Islet of Langerhans (tissue), 1 donor: ENCODE data around the gene CELSR3.

Experiments
- FAIRE-seq: peaks from one replicate; lab custom pipeline; 2011; peaks lifted over from hg19 to GRCh38; lab: Jason Lieb, UNC

The CELSR3 gene

GRCh38 chr3:48599509-48600285, 63.0 kb downstream of the CELSR3 start:
- FAIRE-seq, result no peak

- no peak for FAIRE-seq
These were observed 63.6 kb downstream of the CELSR3 start for GRCh38 chr3:48599077-48599501.

- FAIRE-seq, result no peak
These were observed 64.2 kb downstream of the CELSR3 start for GRCh38 chr3:48598323-48599076.

DNA sequence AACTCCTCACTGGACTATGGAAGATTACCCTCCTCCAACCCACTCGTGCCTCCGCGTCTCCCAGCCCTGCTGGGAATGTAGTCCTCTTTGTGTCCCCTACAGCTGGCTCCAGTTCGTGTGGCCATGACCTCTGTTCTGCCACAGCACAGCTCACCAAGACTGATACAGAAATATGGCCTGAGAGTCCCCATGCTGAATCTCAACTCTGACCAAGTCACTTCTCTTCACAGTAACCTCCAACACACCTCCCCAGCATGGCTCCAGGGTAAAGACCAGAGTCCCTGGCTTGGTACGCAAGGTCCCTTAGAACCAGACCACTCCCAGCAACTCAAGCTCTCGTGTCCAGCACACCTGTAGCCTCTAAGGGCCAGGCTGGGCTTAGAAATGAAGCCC, 65.3 kb downstream of the CELSR3 start:
- FAIRE-seq, result no peak

DNA sequence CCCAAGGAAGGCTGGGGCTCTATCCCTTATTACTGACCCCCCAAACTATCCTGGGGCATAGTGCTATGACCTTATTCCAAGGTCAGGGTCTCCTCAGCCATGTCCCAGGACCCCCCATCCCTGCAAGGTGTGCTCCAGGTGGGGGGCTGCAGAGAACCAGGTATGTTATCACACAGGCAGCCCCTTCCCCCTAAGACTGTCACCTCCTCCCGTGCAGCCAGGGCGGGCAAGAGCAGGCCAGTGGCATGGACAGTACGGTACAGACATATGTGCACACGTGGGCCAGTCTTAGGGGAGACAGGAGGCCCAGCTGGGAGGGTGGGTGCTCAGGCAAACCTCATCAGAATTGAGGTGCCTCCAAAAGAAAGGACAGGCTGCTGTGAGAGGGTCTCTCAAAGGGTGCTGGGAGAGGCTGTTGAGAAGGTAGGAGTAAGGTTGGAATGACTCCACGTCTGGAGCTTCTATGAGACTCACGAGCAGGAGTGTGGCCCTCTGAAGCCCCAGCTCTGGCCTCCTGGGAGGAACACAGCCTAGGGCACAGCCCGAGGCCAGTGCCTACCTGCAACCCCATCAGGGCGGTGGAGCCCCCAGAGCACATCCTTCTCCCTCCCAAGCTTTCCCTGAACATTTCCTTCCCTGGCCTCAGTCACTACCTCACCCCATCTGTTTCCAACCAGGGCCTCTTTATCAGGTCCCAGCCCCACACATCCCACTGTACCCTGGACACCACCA, 65.8 kb downstream of the CELSR3 start:
- no peak for FAIRE-seq

DNA sequence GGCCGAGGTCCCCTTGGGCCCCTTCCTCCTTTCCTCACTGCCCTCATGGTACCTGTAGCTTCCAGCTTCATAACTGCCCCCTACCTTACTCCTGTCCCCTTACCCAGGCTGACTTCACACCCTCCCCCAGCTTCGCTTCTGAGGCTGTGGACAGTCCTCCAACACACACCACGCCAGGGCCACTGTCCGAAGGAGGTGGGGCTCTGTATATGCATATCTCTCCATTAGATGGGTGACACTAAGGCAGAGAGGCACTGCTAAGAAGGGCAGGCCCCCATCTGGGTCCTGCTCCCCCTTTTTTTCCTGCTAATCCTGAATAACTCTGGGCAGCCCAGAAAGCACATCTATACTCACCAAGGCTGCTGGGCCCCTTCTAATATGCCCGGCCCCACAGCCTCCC, 66.5 kb downstream of the CELSR3 start:
- FAIRE-seq, result no peak

- no peak for FAIRE-seq
These were observed 67.1 kb downstream of the CELSR3 start for GRCh38 chr3:48595526-48596121.

- FAIRE-seq, result no peak
These were observed 67.6 kb downstream of the CELSR3 start, which contains the start of gene COL7A1 for GRCh38 chr3:48595075-48595525. COL7A1 (minus strand) TSS chr3:48595329; CDS start chr3:48595159, 170 bp downstream.

- no peak for FAIRE-seq
These were observed 68.2 kb downstream of the CELSR3 start for GRCh38 chr3:48594417-48595049.

- FAIRE-seq, result no peak
These were observed 69.3 kb downstream of the CELSR3 start for GRCh38 chr3:48593337-48593736.

GRCh38 chr3:48592519-48593087, 70.1 kb downstream of the CELSR3 start:
- no peak for FAIRE-seq

GRCh38 chr3:48591886-48592518, 70.7 kb downstream of the CELSR3 start:
- no peak for FAIRE-seq

DNA sequence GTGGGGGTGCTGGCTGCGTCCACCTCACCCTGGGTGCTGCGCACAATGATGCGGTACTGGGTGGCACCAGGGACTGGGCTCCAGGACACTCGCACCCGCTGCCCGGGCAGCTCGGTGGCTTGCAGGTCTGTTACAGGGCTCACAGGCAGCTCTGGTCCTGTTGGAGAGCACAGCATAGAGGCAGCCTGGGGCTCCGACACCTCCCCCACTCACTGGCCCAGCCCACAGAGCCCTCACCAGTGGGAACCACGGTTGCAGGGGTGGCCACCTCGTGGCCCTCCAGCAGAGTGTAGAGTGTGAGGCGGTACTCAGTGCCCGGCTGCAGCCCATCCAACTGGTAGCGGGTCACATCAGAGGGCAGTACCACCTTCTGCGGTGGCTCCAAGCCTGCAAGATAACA, 71.2 kb downstream of the CELSR3 start:
- no peak for FAIRE-seq

- FAIRE-seq, result no peak
These were observed 74.5 kb downstream of the CELSR3 start for GRCh38 chr3:48588230-48588629.

GRCh38 chr3:48587686-48588085, 75.0 kb downstream of the CELSR3 start:
- FAIRE-seq, result no peak
